ENCODE data around the gene TTYH3.

The TTYH3 gene

GRCh38 chr7:2617325-2617905 is 14.4 kb upstream of the TTYH3 start:
- DNase-seq: no peak

GRCh38 chr7:2619116-2619515 is 12.7 kb upstream of the TTYH3 start:
- no peak for DNase-seq

- no peak for DNase-seq
These were observed 10.5 kb upstream of the TTYH3 start for GRCh38 chr7:2621061-2621828.

- DNase-seq: no peak
These were observed 9.7 kb upstream of the TTYH3 start for GRCh38 chr7:2621948-2622640.

GRCh38 chr7:2622869-2623697 is 8.7 kb upstream of the TTYH3 start:
- peak; percentile 41 for DNase-seq

GRCh38 chr7:2623698-2624014 is 8.1 kb upstream of the TTYH3 start:
- DNase-seq: no peak

- DNase-seq: no peak
These were observed 7.4 kb upstream of the TTYH3 start for GRCh38 chr7:2624293-2624886.

- no peak for DNase-seq
These were observed 5.2 kb upstream of the TTYH3 start for GRCh38 chr7:2626498-2627117.

- DNase-seq: no peak
These were observed 4.3 kb upstream of the TTYH3 start for GRCh38 chr7:2627258-2628129.

GRCh38 chr7:2628130-2628482 is 3.7 kb upstream of the TTYH3 start:
- no peak for DNase-seq

- no peak for DNase-seq
These were observed 2.9 kb upstream of the TTYH3 start for GRCh38 chr7:2628891-2629290.

- no peak for DNase-seq
These were observed 1.8 kb upstream of the TTYH3 start for GRCh38 chr7:2629746-2630681.

- peak; percentile 57 for DNase-seq
These were observed 1.1 kb downstream of the TTYH3 start for GRCh38 chr7:2632733-2633537.

GRCh38 chr7:2633538-2634266 is 1.9 kb downstream of the TTYH3 start:
- DNase-seq: peak; percentile 56

- DNase-seq: no peak
These were observed 2.7 kb downstream of the TTYH3 start for GRCh38 chr7:2634267-2635145.

- DNase-seq: no peak
These were observed 3.4 kb downstream of the TTYH3 start for GRCh38 chr7:2635148-2635668.
